ENCODE measurements around the gene TNS3. TPM values are rescaled to one million over a fixed set of nuclear protein-coding genes. Genes with fewer than 3 reads are reported as not detected.
A peak's percentile ranks its signal among the peaks of the same experiment; 100 is the strongest.

The TNS3 gene
- total RNA-seq, 1 experiment from 2014 or later = 143 TPM

DNA sequence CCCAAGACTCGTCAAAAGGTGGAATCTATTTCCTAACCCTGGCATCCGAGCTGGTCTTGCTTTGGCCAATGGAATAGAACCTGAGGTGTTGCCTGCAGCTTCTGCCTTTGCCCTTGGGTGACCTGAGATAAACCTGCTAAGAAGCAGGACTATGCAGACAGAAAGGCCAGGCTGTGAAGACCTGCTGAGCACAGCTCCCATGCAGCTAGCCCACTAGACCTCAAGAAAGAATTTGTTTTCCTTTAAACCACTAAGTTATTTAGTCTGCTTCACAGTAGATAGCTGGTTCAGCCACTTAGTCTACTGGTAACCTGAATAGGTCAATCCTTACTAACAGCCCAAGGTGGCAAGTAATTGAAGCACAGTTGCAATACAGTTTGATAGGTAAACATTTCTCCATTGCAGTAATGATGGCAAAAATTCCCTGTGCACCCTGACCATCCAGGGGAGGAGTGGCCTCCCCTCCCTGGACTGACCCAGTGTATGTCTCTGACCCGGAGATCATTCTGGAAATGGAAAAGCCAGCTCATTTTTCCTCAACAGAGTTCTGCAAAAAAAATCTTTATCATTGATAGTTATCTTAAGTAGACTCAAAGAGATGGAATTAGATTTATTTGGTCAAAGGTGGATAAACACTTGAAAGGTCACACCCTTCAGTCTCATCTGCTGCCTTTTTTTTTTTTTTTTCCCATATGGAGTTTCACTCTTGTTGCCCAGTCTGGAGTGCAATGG lies 20.0 kb downstream of the TNS3 start:
- TF ChIP-seq, protein P1, sequence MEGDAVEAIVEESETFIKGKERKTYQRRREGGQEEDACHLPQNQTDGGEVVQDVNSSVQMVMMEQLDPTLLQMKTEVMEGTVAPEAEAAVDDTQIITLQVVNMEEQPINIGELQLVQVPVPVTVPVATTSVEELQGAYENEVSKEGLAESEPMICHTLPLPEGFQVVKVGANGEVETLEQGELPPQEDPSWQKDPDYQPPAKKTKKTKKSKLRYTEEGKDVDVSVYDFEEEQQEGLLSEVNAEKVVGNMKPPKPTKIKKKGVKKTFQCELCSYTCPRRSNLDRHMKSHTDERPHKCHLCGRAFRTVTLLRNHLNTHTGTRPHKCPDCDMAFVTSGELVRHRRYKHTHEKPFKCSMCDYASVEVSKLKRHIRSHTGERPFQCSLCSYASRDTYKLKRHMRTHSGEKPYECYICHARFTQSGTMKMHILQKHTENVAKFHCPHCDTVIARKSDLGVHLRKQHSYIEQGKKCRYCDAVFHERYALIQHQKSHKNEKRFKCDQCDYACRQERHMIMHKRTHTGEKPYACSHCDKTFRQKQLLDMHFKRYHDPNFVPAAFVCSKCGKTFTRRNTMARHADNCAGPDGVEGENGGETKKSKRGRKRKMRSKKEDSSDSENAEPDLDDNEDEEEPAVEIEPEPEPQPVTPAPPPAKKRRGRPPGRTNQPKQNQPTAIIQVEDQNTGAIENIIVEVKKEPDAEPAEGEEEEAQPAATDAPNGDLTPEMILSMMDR (conservative IDR thresholded peaks at IDR 0.05) = no peak
- no peak for TF ChIP-seq EZH2 (IDR thresholded peaks at IDR 0.05; ENCODE audit: low read depth)
- H3K4me1 ChIP-seq (replicated peaks; ENCODE audit: insufficient read depth) = peaks cover 31% of the 10 kb centered on the region
- no peak overlapping the region for H2AFZ ChIP-seq
- CTCF ChIA-PET = interaction anchor here (0.7 kb wide), 1 partner anchor 116 kb away, joined by 8 read pairs; no protein-coding TSS in a partner anchor
- peaks cover 60% of the 10 kb centered on the region for H3K36me3 ChIP-seq (ENCODE audit: low read depth)
- peak in 1 of 2 experiments; percentile 62 for DNase-seq
- no peaks in the 10 kb centered on the region for H3K9me2 ChIP-seq (ENCODE audit: insufficient read depth)
- no peak overlapping the region; the same call in 1 of the 2 replicates for H3K27ac ChIP-seq
- POLR2A ChIA-PET (ENCODE audit: unreplicated experiment) = interaction anchor here (0.6 to 0.7 kb wide), 3 partner anchors 33 to 221 kb away, joined by 4 to 34 read pairs (median 20); no protein-coding TSS in a partner anchor
- no TSS peak for BruUV-seq (replicated peaks)
- H4K20me1 ChIP-seq (ENCODE audit: insufficient read depth) = peaks cover 84% of the 10 kb centered on the region
- H3K9me3 ChIP-seq (ENCODE audit: insufficient read depth, low read depth) = no peaks in the 10 kb centered on the region
- no peaks in the 10 kb centered on the region for H3K27me3 ChIP-seq (ENCODE audit: insufficient read depth, low read depth)
- no peak overlapping the region for H3K4me2 ChIP-seq
- peaks cover 68% of the 10 kb centered on the region for H3F3A ChIP-seq (ENCODE audit: insufficient read depth, low read depth)
- H3K79me2 ChIP-seq (ENCODE audit: low read depth) = peaks cover 100% of the 10 kb centered on the region
- H3K4me3 ChIP-seq = no peak overlapping the region
- intact Hi-C loops (cut with micrococcal nuclease; ENCODE audit: unreplicated experiment) = no loop called here

DNA sequence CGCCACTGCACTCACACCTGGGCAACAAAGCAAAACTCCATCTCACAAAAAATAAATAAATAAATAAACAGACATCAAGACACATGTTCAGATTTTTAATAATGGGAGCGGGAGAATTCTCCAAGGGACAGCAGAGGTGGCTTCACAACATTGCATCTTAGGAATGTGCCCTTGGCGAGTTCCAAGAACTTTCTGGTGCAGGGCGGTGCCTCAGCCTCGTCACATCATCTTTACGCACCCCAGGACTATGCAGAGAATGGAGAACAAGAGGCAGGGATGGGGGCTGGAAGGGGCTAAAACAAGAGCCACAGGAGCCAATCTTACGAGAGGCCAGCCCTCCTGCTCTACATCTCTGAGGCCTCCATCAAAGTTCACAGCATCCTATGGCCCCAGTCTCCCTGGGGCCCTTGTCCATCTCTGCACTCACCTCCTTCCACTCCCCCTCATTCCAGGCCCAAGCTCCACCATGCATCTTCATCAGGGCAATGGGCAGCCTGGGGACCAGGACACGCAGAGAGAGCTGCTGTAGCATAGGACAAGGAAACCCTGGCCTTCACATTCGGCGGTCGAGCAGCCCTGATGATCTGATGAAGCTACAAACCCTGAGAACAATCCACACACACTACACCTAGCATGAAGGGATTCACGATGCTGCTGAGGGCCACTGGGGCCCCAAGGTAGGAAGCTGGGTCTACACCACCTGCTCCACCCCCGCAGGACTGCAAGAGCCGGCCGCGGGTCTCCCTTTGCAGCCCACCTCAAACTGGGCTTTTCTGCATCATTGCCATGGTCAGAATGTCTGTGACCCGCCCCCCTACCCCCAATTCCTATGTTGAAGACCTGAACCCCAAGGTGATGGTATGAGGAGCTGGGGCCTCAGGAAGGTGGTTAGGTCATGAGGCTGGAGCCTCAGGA lies 22.3 kb downstream of the TNS3 start:
- no peak for DNase-seq
- Histone ChIP-seq H3K4me1 (replicated peaks; ENCODE audit: insufficient read depth) (peaks cover 31% of the 10 kb centered on the region), H3F3A (ENCODE audit: insufficient read depth, low read depth) (peaks cover 64% of the 10 kb centered on the region), H3K9me3 (ENCODE audit: insufficient read depth, low read depth) (no peaks in the 10 kb centered on the region), H3K4me3 (no peak overlapping the region), H3K27me3 (ENCODE audit: insufficient read depth, low read depth) (no peaks in the 10 kb centered on the region), H2AFZ (no peak overlapping the region), H3K79me2 (ENCODE audit: low read depth) (peaks cover 100% of the 10 kb centered on the region), H3K4me2 (no peak overlapping the region), H3K36me3 (ENCODE audit: low read depth) (peaks cover 61% of the 10 kb centered on the region), H4K20me1 (ENCODE audit: insufficient read depth) (peaks cover 82% of the 10 kb centered on the region), H3K9me2 (ENCODE audit: insufficient read depth) (no peaks in the 10 kb centered on the region), H3K27ac (no peak overlapping the region)
- ChIA-PET POLR2A (ENCODE audit: unreplicated experiment) (interaction anchor here (0.6 kb wide), 1 partner anchor 108 kb away, joined by 3 read pairs; no protein-coding TSS in a partner anchor), CTCF (no interaction called here)
- no TSS peak for BruUV-seq (replicated peaks)
- intact Hi-C loops (cut with micrococcal nuclease; ENCODE audit: unreplicated experiment) = no loop called here
- TF ChIP-seq, protein P1 (conservative IDR thresholded peaks at IDR 0.05) = no peak
- TF ChIP-seq EZH2 (IDR thresholded peaks at IDR 0.05; ENCODE audit: low read depth) = no peak
